Measurements from ENCODE around the gene SLC27A2. TPM values are rescaled to one million over a fixed set of nuclear protein-coding genes. Genes with fewer than 3 reads are reported as not detected.

The SLC27A2 gene
- total RNA-seq, 1 experiment from 2014 or later, result 7.0 TPM

DNA sequence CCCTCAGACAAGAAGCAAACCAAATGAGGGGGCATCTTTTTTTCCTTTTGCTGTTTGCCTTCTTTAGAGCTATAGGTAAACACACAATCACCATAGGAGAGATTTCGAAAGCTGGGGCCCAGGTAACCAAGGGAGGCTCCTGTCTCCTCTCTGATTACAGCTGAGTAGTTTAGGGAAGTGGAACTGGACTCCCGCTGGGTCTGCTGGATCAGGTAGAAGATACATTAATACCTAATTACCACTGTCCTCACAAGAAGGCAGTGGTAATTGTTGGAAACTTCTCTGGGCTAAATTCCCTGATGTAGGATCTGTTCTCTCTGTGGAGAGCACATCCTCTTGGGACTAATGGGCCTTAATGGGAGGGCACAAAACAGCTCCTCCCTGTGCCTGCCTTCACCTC lies 50.8 kb downstream of the SLC27A2 start:
- Mint-ChIP-seq H3K9me3 (no peaks in the 10 kb centered on the region), H3K27ac (no peak overlapping the region)
- no peak overlapping the region for H4K91ac ChIP-seq (ENCODE audit: insufficient read length, low read depth, low read length)

More for the DNA sequence above, 50.8 kb downstream of the SLC27A2 start:
- H2BK120ac ChIP-seq (ENCODE audit: low read depth, low read length, poor library complexity, severe bottlenecking), result no peak overlapping the region
- H2AK5ac ChIP-seq (ENCODE audit: insufficient read length, low read length), result no peak overlapping the region
- H3K4ac ChIP-seq (ENCODE audit: low read depth, low read length), result no peak overlapping the region
- H3K23ac ChIP-seq (ENCODE audit: insufficient read length, low read depth, low read length), result no peak overlapping the region
- no peak overlapping the region for H2BK12ac ChIP-seq (ENCODE audit: insufficient read length, low read depth, low read length)
- H3K56ac ChIP-seq (ENCODE audit: insufficient read length, low read depth, low read length), result no peak overlapping the region
- H2AFZ ChIP-seq (ENCODE audit: low read length), result no peak overlapping the region
- no peak overlapping the region for H3K14ac ChIP-seq (ENCODE audit: insufficient read depth, low read length)
- no peaks in the 10 kb centered on the region for H3K27me3 Mint-ChIP-seq (ENCODE audit: low read depth)
- H3K9me3 ChIP-seq (ENCODE audit: control insufficient read depth, low read depth, low read length), result no peaks in the 10 kb centered on the region
- H2BK20ac ChIP-seq (ENCODE audit: low read depth, low read length, poor library complexity, severe bottlenecking), result no peak overlapping the region
- peaks cover 0 to 4% of the 10 kb centered on the region in 2 experiments; a peak in 1 of 4 replicates for H3K4me1 Mint-ChIP-seq
- no peaks in the 10 kb centered on the region for H3K4me1 ChIP-seq (ENCODE audit: insufficient read depth, low read length)
- H3K27me3 ChIP-seq (ENCODE audit: insufficient read depth, low read length), result no peaks in the 10 kb centered on the region
- no peaks in the 10 kb centered on the region for H3K23me2 ChIP-seq (ENCODE audit: insufficient read length, low read depth, low read length, poor library complexity, severe bottlenecking)
- H3K4me2 ChIP-seq (ENCODE audit: insufficient read depth, insufficient read length, low read length), result no peak overlapping the region
- no peak overlapping the region for H4K5ac ChIP-seq (ENCODE audit: insufficient read length, low read depth, low read length)
- no peak overlapping the region for H2BK5ac ChIP-seq (ENCODE audit: insufficient read length, low read length)
- no peak overlapping the region for H3K18ac ChIP-seq (ENCODE audit: insufficient read length, low read depth, low read length)
- TF ChIP-seq, protein P1, sequence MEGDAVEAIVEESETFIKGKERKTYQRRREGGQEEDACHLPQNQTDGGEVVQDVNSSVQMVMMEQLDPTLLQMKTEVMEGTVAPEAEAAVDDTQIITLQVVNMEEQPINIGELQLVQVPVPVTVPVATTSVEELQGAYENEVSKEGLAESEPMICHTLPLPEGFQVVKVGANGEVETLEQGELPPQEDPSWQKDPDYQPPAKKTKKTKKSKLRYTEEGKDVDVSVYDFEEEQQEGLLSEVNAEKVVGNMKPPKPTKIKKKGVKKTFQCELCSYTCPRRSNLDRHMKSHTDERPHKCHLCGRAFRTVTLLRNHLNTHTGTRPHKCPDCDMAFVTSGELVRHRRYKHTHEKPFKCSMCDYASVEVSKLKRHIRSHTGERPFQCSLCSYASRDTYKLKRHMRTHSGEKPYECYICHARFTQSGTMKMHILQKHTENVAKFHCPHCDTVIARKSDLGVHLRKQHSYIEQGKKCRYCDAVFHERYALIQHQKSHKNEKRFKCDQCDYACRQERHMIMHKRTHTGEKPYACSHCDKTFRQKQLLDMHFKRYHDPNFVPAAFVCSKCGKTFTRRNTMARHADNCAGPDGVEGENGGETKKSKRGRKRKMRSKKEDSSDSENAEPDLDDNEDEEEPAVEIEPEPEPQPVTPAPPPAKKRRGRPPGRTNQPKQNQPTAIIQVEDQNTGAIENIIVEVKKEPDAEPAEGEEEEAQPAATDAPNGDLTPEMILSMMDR (conservative IDR thresholded peaks at IDR 0.05), result no peak
- no peak overlapping the region for H4K8ac ChIP-seq (replicated peaks; ENCODE audit: insufficient read length, low read depth, low read length)
- H3K27ac ChIP-seq (ENCODE audit: insufficient read length, low read depth, low read length), result no peak overlapping the region
- WGBS (ENCODE audit: extremely low coverage, insufficient read length, low lambda C conversion rate), result no CpG with 5 or more reads among the region's 2 CpGs
- H3K79me1 ChIP-seq (ENCODE audit: insufficient read depth, low read depth, low read length, poor library complexity, severe bottlenecking), result no peaks in the 10 kb centered on the region
- H3K36me3 Mint-ChIP-seq (ENCODE audit: insufficient read depth in 1 of 3, low read depth in 3 of 3), result no peaks in the 10 kb centered on the region
- H3K79me2 ChIP-seq (ENCODE audit: insufficient read depth, low read length), result no peaks in the 10 kb centered on the region
- no peak overlapping the region for H3K9ac ChIP-seq (ENCODE audit: extremely low read depth, insufficient read length, low read length)
- H3K4me3 Mint-ChIP-seq, result no peak overlapping the region
- DNase-seq, result no peak
- H2BK15ac ChIP-seq (ENCODE audit: low read depth, low read length), result no peak overlapping the region
- H3T11ph ChIP-seq (ENCODE audit: low read length), result no peak overlapping the region
- H4K20me1 ChIP-seq (ENCODE audit: control insufficient read depth, insufficient read depth, insufficient read length), result no peaks in the 10 kb centered on the region

Data from H9 (cell line).